Prostate gland (tissue), 2 donors: Measurements from ENCODE around the gene MINK1.

Experiments used
- POLR2A ChIP-seq: fragments of 450-650 bp; IDR thresholded peaks from one replicate; pipeline ENCODE4 v1.6.1; 2016; ENCODE audit warnings: antibody characterized with exemption, mild to moderate bottlenecking
- POLR2AphosphoS5 ChIP-seq: sonication (generic); formaldehyde crosslinking; IDR thresholded peaks from one replicate; pipeline ENCODE4 v1.6.1; 2017; ENCODE audit warnings: antibody characterized with exemption
- TF ChIP-seq, protein P1 (sequence below), 4 experiments: fragments of 200-600 bp in 2 of 4; fragments of 450-650 bp in 2 of 4; sonication (generic) in 2 of 4; IDR thresholded peaks; 1 replicate in 3 of 4; 2 replicates in 1 of 4; pipeline ENCODE4 v1.5.1; 2016 to 2019; ENCODE audit warnings: antibody characterized with exemption in 4 of 4, mild to moderate bottlenecking in 2 of 4, moderate library complexity in 2 of 4

DNA sequence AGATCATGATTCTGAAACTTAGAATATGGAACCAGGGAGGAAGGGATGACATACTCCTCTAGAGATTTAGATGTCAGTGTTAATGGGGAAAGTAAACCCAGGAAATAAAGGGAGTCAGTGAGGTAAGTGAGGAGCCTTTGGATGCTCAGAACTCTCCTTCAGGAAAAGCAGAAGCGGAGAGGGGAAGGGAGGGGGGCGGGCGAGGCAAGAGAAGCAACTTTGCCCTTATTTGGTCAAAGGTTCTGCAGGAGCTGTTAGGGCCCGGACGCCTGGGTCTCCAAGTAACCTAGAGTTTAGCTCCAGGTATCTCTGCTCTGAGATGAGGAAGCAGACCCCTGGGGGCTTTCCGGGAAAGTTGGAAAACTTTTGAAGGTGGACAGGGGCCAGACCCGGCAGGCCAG lies 113.9 kb downstream of the MINK1 start:
- TF ChIP-seq, protein P1, sequence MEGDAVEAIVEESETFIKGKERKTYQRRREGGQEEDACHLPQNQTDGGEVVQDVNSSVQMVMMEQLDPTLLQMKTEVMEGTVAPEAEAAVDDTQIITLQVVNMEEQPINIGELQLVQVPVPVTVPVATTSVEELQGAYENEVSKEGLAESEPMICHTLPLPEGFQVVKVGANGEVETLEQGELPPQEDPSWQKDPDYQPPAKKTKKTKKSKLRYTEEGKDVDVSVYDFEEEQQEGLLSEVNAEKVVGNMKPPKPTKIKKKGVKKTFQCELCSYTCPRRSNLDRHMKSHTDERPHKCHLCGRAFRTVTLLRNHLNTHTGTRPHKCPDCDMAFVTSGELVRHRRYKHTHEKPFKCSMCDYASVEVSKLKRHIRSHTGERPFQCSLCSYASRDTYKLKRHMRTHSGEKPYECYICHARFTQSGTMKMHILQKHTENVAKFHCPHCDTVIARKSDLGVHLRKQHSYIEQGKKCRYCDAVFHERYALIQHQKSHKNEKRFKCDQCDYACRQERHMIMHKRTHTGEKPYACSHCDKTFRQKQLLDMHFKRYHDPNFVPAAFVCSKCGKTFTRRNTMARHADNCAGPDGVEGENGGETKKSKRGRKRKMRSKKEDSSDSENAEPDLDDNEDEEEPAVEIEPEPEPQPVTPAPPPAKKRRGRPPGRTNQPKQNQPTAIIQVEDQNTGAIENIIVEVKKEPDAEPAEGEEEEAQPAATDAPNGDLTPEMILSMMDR (IDR thresholded peaks at IDR 0.05) = no peak
- TF ChIP-seq POLR2A (no peak), POLR2AphosphoS5 (no peak)
